Stimulated activated CD4-positive, alpha-beta T cell treated with anti-CD3 and anti-CD28 coated beads, TNF-alpha, amount 100 ng/mL, for 48 hours (primary cell): ENCODE data around the gene RBM24.

Experiments used
- DNase-seq, 3 donors: peaks; one replicate each; pipeline ENCODE4 v3.0.0-alpha.2; 2020; ENCODE audit warnings: low read depth in 3 of 3

The RBM24 gene

GRCh38 chr6:17281100-17281496 is at the start of gene RBM24:
TSS of gene RBM24 (plus strand) at chr6:17281361. CDS start at chr6:17281582, 221 bp downstream.
- peak; percentile 7 to 35 (median 8) for DNase-seq

DNA sequence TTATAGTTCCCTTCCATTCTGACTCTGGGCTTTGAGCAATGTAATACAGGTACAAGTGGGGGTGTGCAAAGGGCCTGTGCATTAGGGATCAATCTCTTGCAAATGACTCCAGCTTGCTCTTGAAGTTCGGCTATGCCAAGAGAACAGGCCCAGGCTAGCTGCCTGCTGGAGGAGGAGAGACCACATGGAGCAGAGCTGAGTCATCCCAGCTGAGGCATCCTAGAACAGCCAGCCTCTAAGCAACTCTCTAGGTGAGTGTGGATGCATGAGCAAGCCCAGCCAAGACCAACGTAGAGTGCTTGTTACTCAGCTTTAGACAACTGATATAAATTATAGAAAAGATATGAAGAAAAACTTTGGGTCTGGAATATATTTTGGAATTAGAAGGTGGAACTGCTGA is 47.6 kb upstream of the RBM24 start:
- no peak for DNase-seq

DNA sequence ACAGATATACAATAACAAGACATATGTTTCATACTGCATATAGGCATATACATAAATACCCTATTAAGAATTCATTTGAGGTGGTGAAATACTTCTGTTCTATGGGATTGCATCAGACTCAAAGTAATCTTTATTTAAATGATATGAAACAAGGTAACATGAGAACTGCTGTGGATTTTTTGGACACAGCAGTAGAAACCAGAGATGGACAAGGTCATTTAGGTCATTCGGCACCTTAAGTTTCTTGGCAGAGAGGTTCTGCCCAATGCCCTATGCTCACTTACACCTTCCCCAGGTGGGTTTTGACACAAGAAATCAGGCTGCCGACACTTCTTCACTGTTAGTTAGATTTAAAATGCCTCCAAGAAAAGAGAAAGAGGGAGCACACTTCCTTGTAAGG is 43.9 kb upstream of the RBM24 start:
- no peak for DNase-seq

DNA sequence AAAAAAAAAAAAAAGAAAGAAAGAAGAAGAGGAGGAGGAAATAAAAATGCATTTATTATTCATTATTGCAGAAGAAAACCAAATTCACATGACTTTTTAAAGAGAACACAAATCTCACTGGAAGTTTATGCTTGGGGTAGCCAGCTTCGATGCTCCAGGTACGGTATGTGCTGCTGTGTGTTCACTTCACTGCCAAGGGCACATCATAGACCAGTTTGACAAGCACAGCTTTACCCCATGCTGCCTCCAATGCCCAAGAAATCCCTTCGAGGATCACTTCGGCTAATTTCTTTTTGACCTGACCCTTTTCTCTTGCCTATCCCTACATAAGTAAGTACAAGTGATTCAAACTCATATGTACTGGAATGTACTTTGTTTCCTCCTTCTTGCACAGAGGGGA is 41.9 kb upstream of the RBM24 start:
- no peak for DNase-seq

DNA sequence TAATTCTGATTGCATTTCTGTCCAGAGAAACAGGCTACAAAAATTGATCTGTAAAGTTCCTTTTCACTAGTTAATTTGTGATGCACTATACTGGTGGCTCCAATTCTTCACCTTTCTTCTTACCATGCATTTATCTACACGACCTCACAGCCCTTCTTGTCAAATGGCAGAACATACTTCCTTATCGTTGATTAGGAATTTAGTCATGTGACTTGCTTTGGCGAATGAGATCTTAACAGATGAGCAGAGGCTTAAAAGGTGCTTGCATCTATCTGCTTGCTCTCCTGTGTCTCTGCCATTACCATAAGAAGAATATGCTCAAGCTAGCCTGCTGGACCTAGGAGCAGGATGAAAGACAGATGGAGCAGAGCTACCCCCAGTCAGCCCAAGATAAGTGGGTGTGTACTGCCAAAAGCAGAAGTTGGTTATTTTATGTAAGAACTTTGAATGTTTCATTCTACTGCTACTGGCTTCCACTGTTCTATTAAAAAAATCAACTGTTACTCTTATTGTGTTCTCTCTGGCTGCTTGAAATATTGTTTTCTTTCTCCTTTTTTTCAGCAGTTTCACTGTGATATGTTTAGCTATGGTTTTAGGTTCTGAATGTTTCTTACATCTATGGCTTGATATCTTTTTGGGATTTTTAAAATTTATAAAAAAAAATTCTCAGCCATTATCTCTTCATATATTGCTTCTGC is 40.2 kb upstream of the RBM24 start:
- no peak for DNase-seq

- no peak for DNase-seq
Observed at GRCh38 chr6:17242087-17242486, 39.1 kb upstream of the RBM24 start.

GRCh38 chr6:17250237-17250636 is 30.9 kb upstream of the RBM24 start:
- no peak for DNase-seq

- DNase-seq = no peak
Observed at GRCh38 chr6:17251953-17252352, 29.2 kb upstream of the RBM24 start.

DNA sequence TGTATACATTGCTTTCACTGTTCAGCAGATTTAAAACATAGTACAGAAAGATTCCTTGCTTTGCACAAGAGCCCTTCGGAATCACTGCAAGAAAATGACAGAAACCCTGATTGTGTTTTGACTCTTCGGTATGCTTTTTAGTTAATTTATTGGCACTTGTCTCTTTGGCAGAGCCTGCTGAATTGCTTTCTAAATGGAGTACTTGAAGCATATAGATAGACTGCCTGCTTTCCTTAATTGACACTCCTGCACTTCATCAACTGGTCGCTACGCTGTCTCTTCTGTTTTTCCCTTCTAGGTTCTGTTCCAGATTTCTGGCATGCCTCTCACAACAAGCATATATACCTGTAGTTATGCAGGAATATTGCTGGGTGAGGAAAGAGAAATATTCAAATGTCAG is 22.4 kb upstream of the RBM24 start:
- DNase-seq = no peak

- no peak for DNase-seq
Observed at GRCh38 chr6:17265570-17265969, 15.6 kb upstream of the RBM24 start.

- DNase-seq = no peak
Observed at GRCh38 chr6:17267566-17267965, 13.6 kb upstream of the RBM24 start.

DNA sequence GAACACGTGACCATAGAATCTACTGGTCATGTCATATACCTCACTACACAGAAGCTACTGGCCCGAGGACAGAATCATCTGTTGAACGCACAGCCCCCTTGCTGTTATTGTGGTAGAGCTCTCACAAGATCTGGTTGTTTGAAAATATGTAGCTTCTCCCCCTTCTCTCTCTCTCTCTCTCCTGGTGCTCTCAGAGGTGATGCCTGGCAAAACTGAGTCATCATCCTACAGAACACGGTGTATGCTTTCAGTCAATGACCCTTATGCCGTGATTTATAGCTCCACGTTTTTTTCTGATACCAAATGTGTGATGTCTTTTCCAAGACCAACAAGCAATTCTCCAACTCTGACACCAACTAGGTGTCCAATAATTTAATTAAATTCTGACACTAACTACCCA is 13.0 kb upstream of the RBM24 start:
- DNase-seq = no peak

DNA sequence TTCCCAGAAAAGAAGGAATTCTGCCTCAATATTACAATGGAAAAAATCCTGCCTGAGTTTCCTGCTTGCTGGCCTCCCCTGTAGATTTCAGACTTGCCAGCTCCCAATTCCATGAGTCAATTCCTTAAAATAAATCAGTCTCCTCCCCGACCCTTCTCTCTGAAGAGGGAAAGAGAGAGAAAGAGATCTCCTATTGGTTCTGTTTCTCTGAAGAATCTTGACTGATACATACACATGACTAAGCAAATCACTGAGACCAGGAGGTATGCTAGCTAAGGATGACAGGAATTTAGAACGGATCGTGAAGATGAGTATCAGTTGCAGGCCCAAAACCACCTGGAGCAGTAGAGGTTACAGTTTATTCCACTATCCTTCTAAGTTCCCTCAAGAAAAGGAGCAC is 11.3 kb upstream of the RBM24 start:
- no peak for DNase-seq

DNA sequence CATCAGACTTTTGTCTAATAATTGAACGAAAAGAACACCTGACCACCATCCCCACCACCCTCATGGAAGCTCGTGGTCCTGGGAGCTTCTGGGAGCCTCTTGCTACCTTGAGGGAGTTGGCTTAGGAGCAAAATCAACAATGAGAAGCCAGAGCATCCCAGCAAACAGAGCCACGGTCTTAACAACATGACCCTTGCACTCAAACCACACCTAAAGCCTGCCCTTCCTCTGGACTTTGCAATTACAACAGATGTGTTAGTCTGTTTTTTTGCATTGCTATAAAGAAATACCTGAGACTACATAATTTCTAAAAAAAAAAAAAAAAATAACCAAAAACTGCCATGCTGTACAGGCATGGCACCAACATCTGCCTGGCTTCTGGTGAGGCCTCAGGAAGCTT is 9.5 kb upstream of the RBM24 start:
- no peak for DNase-seq

DNA sequence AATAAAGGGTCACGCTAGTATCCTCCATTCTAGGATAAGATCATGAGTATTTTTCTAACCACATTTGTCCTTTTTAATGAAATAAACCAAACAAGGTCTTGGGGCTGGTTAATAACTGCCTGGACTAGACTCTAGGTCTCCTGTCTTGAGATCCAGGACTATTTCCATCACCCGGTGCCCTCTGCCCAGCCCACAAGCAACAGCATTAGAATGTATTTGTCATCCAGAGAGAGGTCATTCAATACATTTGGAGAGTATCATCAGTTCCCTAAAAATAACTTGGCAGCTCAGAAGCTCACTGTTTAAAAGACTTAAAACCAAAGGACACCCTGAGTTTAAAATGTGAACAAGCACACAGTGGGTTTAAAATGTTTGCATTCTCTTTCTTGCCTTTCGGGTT is 4.4 kb upstream of the RBM24 start:
- no peak for DNase-seq

DNA sequence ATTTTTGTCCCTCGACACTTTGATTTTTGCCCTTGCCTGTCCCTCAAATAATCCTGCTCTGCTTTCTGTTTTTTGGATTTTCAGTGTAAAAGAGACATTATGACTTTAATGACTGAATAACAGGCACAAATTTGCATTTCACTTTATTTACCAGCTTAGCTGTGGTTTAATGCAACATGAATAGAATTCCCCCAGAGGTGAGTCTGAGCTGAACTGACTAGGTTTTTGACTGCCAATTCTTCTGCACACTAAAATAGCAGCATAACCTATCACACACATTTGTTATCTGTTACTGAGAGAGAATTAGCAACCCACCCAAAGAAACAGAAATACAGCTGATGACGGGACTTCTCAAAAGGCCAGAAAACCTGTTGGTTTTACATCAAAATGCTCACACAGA is 3.9 kb upstream of the RBM24 start:
- no peak for DNase-seq

DNA sequence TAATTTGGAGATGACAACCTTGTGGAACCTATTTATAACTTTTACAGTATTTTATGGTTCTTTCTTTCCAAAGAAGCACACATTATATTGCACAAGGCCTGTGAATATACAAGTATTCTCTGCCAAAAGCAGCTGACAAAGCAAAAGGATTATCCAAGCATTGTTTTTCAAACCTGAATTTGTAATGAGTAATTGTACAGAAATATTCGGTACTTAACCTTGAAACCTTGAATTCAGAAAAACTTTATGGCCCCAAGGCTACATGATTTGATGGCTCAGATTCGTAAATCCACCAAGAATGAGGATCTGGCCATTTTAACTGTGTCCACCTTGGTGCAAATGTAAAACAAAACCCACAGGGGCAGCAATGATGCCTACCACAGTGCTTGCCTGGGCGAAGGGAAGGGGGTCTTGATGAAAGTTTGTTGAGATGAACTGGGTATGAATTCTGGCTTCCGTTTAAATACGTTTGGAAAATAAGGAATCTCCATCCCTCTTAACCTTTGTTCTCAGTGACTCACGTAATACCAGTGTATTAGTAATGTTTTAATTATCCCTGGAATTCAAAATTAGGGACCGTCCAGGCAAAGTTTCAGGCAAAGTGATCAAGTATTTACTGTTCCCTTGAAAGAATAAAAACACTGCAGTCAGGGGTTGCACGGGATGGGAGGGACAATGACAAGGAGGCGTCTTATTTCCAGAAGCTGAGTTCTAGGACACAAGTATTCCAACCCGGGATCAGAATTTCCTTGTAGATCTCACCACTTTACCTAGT is 2.7 kb upstream of the RBM24 start:
- no peak for DNase-seq

DNA sequence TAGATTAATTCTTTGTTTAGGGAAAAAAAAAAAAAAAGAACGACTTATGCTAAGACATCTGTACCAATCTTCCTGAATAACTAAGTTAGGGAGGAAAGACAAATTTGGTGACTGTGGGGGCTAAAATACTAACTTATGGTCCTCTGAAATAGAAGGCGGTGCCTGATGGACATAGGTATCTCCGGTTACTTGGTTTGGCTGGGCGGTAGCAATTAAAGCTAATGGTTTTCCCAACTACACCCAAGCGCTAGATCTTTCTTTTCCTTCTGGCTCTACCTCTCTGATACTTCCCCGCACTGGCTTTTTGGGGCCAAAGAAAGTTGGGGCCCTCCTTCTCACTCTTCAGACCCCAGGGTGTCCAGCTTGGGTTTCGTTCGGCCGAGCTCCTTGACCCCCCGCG is 1.0 kb upstream of the RBM24 start:
- DNase-seq = no peak

GRCh38 chr6:17280552-17281090 is 540 bp upstream of the RBM24 start:
- no peak for DNase-seq

GRCh38 chr6:17281497-17282481 is 628 bp downstream of the RBM24 start:
- no peak for DNase-seq

DNA sequence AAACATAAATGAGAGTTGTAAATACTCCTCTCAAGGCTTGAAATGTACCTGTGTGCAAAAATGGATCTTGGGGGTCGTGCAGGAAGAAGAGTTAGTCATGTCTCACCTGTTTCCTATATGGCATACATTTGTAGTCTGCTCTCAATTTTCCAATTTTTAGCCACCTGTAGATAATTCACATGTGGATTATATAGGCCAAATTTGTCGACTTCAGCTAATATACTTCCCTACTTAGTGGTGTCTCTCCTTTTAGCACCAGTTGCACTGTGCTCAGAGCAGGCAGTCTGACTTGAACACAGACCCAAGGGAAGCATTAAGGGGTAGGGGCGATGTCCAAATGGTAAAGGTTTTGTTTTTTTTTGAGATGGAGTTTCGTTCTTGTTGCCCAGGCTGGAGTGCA is 1.9 kb downstream of the RBM24 start:
- no peak for DNase-seq

- DNase-seq = no peak
Observed at GRCh38 chr6:17289630-17290061, 8.5 kb downstream of the RBM24 start.
